HCT116 (cell line): ENCODE results near the gene TAS2R7. TPM values are rescaled to one million over a fixed set of nuclear protein-coding genes. Genes with fewer than 3 reads are reported as not detected.

Experiments used
- ATAC-seq: fragments of 200-7000 bp; cut with Tn5 transposase; 2 replicates; pipeline ENCODE4 v1.9.1; 2020; ENCODE audit warnings: mild to moderate bottlenecking, moderate library complexity
- BruUV-seq: library from RNA; stranded (reverse); fragments of 400-500 nt; replicated peaks from 2 replicates; lab custom pipeline; 2021; lab: Mats Ljungman, UMichigan
- CTCF ChIA-PET: fragments of 300-600 bp; sonication (Branson Sonifier 250); formaldehyde crosslinking; loops from one replicate; lab custom pipeline; 2021; ENCODE audit warnings: antibody characterized with exemption; lab: Charles Lee
- POLR2A ChIA-PET: fragments of 300-600, 350-600 bp; sonication (Branson Sonifier 250); formaldehyde crosslinking; loops from one replicate; lab custom pipeline; 2021; ENCODE audit warnings: antibody characterized with exemption; lab: Charles Lee
- RAD21 ChIA-PET, 2 experiments: fragments of 300-600 bp; sonication (Branson Sonifier 250); formaldehyde crosslinking; loops; one replicate each; lab custom pipeline; 2023; ENCODE audit warnings: low total read pairs in 2 of 2; ENCODE audit not compliant: uncharacterized antibody in 2 of 2, unreplicated experiment in 2 of 2, low non-redundant PET in 1 of 2; lab: Charles Lee
- DNase-seq: peaks from one replicate; pipeline ENCODE4 v3.0.0-alpha.2; 2010; ENCODE audit warnings: low read depth, low spot score
- H2AFZ ChIP-seq: fragments of 200-600 bp; shearing (Covaris generic), sonication (generic); 2 replicates; pipeline ENCODE4 v1.6.1; 2017; ENCODE audit warnings: low read depth, mixed run types, mixed read lengths, antibody characterized with exemption, low read length; ENCODE audit not compliant: poor library complexity, severe bottlenecking
- H3K27ac ChIP-seq: 2 replicates; pipeline ENCODE4 v1.5.1; 2012; ENCODE audit warnings: low read depth, low read length
- H3K27me3 ChIP-seq: fragments of 200-600 bp; sonication (generic); 2 replicates; pipeline ENCODE4 v1.6.1; 2016; ENCODE audit warnings: mixed run types, low read length, mixed read lengths; ENCODE audit not compliant: insufficient read depth
- H3K36me3 ChIP-seq, 2 experiments: fragments of 200-500 bp in 1 of 2; fragments of 200-600 bp in 1 of 2; sonication (Bioruptor generic) in 1 of 2; sonication (generic) in 1 of 2; 2 replicates each; pipeline versions ENCODE4 v1.5.1 to v1.6.1; 2014 to 2016; ENCODE audit warnings: low read length in 2 of 2, inconsistent platforms in 1 of 2, mixed read lengths in 1 of 2, mixed run types in 1 of 2; ENCODE audit not compliant: insufficient read depth in 2 of 2, control insufficient read depth in 1 of 2
- H3K4me1 ChIP-seq, 2 experiments: fragments of 200-600 bp in 1 of 2; sonication (generic) in 1 of 2; 2 replicates each; pipeline versions ENCODE4 v1.5.1 to v1.6.1; 2012 to 2017; ENCODE audit warnings: low read length in 2 of 2, inconsistent platforms in 1 of 2, mild to moderate bottlenecking in 1 of 2, mixed read lengths in 1 of 2, mixed run types in 1 of 2, moderate library complexity in 1 of 2; ENCODE audit not compliant: insufficient read depth in 2 of 2, control insufficient read depth in 1 of 2
- H3K4me2 ChIP-seq: fragments of 200-600 bp; sonication (generic); 2 replicates; pipeline ENCODE4 v1.6.1; 2017; ENCODE audit warnings: mixed run types, low read length, mixed read lengths
- H3K4me3 ChIP-seq, 2 experiments: fragments of 200-600 bp in 1 of 2; sonication (generic) in 1 of 2; replicated peaks in 1 of 2; 2 replicates each; pipeline ENCODE4 v1.5.1; 2011 to 2016; ENCODE audit warnings: low read length in 2 of 2, control low read depth in 1 of 2, low read depth in 1 of 2, mild to moderate bottlenecking in 1 of 2, mixed read lengths in 1 of 2, mixed run types in 1 of 2
- H3K79me2 ChIP-seq: fragments of 200-600 bp; sonication (generic); 2 replicates; pipeline ENCODE4 v1.6.1; 2017; ENCODE audit warnings: mild to moderate bottlenecking, mixed run types, low read length, moderate library complexity, mixed read lengths; ENCODE audit not compliant: insufficient read depth
- H3K9ac ChIP-seq: fragments of 200-600 bp; sonication (generic); 2 replicates; pipeline ENCODE4 v1.6.1; 2016; ENCODE audit warnings: low read length, mixed read lengths
- H3K9me2 ChIP-seq: fragments of 200-600 bp; sonication (generic), shearing (Covaris generic); 2 replicates; pipeline ENCODE4 v1.6.1; 2017; ENCODE audit warnings: mixed run types, mild to moderate bottlenecking, moderate library complexity; ENCODE audit not compliant: insufficient read depth
- H3K9me3 ChIP-seq, 2 experiments: fragments of 200-500 bp in 1 of 2; fragments of 200-600 bp in 1 of 2; sonication (Bioruptor generic) in 1 of 2; sonication (generic) in 1 of 2; 2 replicates each; pipeline ENCODE4 v1.6.1; 2014 to 2017; ENCODE audit warnings: low read length in 2 of 2, mixed read lengths in 2 of 2, inconsistent platforms in 1 of 2, low read depth in 1 of 2, mild to moderate bottlenecking in 1 of 2, mixed run types in 1 of 2, moderate library complexity in 1 of 2; ENCODE audit not compliant: control insufficient read depth in 1 of 2, insufficient read depth in 1 of 2
- H4K20me1 ChIP-seq: fragments of 200-600 bp; sonication (generic), shearing (Covaris generic); 2 replicates; pipeline ENCODE4 v1.6.1; 2017; ENCODE audit warnings: mixed run types, mild to moderate bottlenecking, moderate library complexity; ENCODE audit not compliant: insufficient read depth
- ATF3 ChIP-seq: IDR thresholded peaks from 2 replicates; pipeline ENCODE4 v1.6.1; 2012
- EGR1 ChIP-seq: IDR thresholded peaks from 2 replicates; pipeline ENCODE4 v1.6.1; 2012; ENCODE audit warnings: low read depth
- ELF1 ChIP-seq: IDR thresholded peaks from 2 replicates; pipeline ENCODE4 v1.6.1; 2012; ENCODE audit warnings: low read depth, borderline replicate concordance
- EZH2 ChIP-seq: fragments of 200-600 bp; sonication (generic); IDR thresholded peaks from 2 replicates; pipeline ENCODE4 v1.6.1; 2017; ENCODE audit warnings: antibody characterized with exemption, mixed run types
- EZH2phosphoT487 ChIP-seq: fragments of 200-600 bp; IDR thresholded peaks from 2 replicates; pipeline ENCODE4 v1.6.1; 2018; ENCODE audit warnings: antibody characterized with exemption, borderline replicate concordance
- FOSL1 ChIP-seq: IDR thresholded peaks from 2 replicates; pipeline ENCODE4 v1.6.1; 2012; ENCODE audit warnings: low read depth
- JUND ChIP-seq: IDR thresholded peaks from 2 replicates; pipeline ENCODE4 v1.6.1; 2012
- POLR2A ChIP-seq: IDR thresholded peaks from 2 replicates; pipeline ENCODE4 v1.7.0; 2011; ENCODE audit warnings: borderline replicate concordance; ENCODE audit not compliant: insufficient read depth, insufficient read length; ENCODE audit errors: extremely low read depth
- RAD21 ChIP-seq: IDR thresholded peaks from 2 replicates; pipeline ENCODE4 v1.6.1; 2012; ENCODE audit warnings: low read depth, mild to moderate bottlenecking
- SP1 ChIP-seq: IDR thresholded peaks from 2 replicates; pipeline ENCODE4 v1.6.1; 2012; ENCODE audit warnings: low read depth
- TCF7L2 ChIP-seq: IDR thresholded peaks from 2 replicates; pipeline ENCODE4 v1.7.0; 2011; ENCODE audit warnings: borderline replicate concordance, inconsistent platforms; ENCODE audit not compliant: insufficient read depth, insufficient read length; ENCODE audit errors: extremely low read depth
- ZBTB33 ChIP-seq: IDR thresholded peaks from 2 replicates; pipeline ENCODE4 v1.6.1; 2011; ENCODE audit warnings: mild to moderate bottlenecking, low read length, moderate library complexity; ENCODE audit not compliant: insufficient replicate concordance; ENCODE audit errors: extremely low read depth
- ZFX ChIP-seq: fragments of 450-650 bp; IDR thresholded peaks from 2 replicates; pipeline ENCODE4 v1.6.1; 2017
- ZNF274 ChIP-seq: fragments of 200-500 bp; sonication (Bioruptor generic); IDR thresholded peaks from 2 replicates; pipeline ENCODE4 v1.6.1; 2014; ENCODE audit warnings: mild to moderate bottlenecking, low read depth, low read length, inconsistent platforms
- intact Hi-C: fragments of 100-400 bp; cut with micrococcal nuclease; formaldehyde crosslinking; loops from 2 replicates; pipeline ENCODE4 v1.10.0; 2022
- total RNA-seq: library from RNA; stranded (reverse); gene quantifications from one replicate; pipeline ENCODE4 v1.2.1, GENCODE V29; 2021; ENCODE audit not compliant: unreplicated experiment

The TAS2R7 gene
- total RNA-seq, 1 experiment from 2014 or later = not detected

GRCh38 chr12:10838461-10838860 is 36.0 kb upstream of the TAS2R7 start:
- no peak for TF ChIP-seq FOSL1
- TF ChIP-seq RAD21 = no peak
- no peak for TF ChIP-seq ELF1
- TF ChIP-seq ZNF274 = no peak
- TF ChIP-seq EGR1 = no peak
- TF ChIP-seq SP1 = no peak
- no peak for TF ChIP-seq POLR2A
- TF ChIP-seq EZH2 = no peak
- intact Hi-C loops = no loop called here
- no peaks in the 10 kb centered on the region for H3K9me3 ChIP-seq
- H3K36me3 ChIP-seq = no peaks in the 10 kb centered on the region
- no peak overlapping the region for H3K4me3 ChIP-seq
- no peaks in the 10 kb centered on the region for H3K79me2 ChIP-seq
- BruUV-seq = no TSS peak
- CTCF ChIA-PET = no interaction called here
- H3K9me2 ChIP-seq = no peaks in the 10 kb centered on the region
- H3K4me1 ChIP-seq = no peaks in the 10 kb centered on the region
- H3K27ac ChIP-seq = no peak overlapping the region
- DNase-seq (no peak), ATAC-seq (no peak)
- H4K20me1 ChIP-seq = no peaks in the 10 kb centered on the region
- no peaks in the 10 kb centered on the region for H3K27me3 ChIP-seq
- no peak overlapping the region for H3K4me2 ChIP-seq
- POLR2A ChIA-PET = no interaction called here
- RAD21 ChIA-PET = no interaction called here
- H2AFZ ChIP-seq = no peak overlapping the region
- H3K9ac ChIP-seq = no peak overlapping the region

- H4K20me1 ChIP-seq = no peaks in the 10 kb centered on the region
- TF ChIP-seq ELF1 (no peak), ZNF274 (no peak), TCF7L2 (no peak), EZH2 (no peak), ATF3 (no peak), JUND (no peak), RAD21 (no peak), EZH2phosphoT487 (no peak), ZBTB33 (no peak), ZFX (no peak)
- H3K36me3 ChIP-seq = no peaks in the 10 kb centered on the region
- RAD21 ChIA-PET = no interaction called here
- no peak overlapping the region for H3K4me3 ChIP-seq
- no peak for DNase-seq
- intact Hi-C loops = no loop called here
- H3K9me3 ChIP-seq = no peaks in the 10 kb centered on the region
- H3K27ac ChIP-seq = no peak overlapping the region
- no peak for ATAC-seq
- H3K4me1 ChIP-seq = no peaks in the 10 kb centered on the region
- H3K9ac ChIP-seq = no peak overlapping the region
- BruUV-seq = no TSS peak
- no peak overlapping the region for H3K4me2 ChIP-seq
- CTCF ChIA-PET = no interaction called here
- no peaks in the 10 kb centered on the region for H3K79me2 ChIP-seq
- POLR2A ChIA-PET = no interaction called here
- no peaks in the 10 kb centered on the region for H3K9me2 ChIP-seq
- H3K27me3 ChIP-seq = no peaks in the 10 kb centered on the region
- no peak overlapping the region for H2AFZ ChIP-seq
Observed at GRCh38 chr12:10829994-10830393, 27.6 kb upstream of the TAS2R7 start.
